ENCODE data around the gene FAM78A.

- no peak for TF ChIP-seq POLR2A (IDR thresholded peaks at IDR 0.05; ENCODE audit: low read length)
- TF ChIP-seq GATA1 (IDR thresholded peaks at IDR 0.05; ENCODE audit: low read depth, low read length), result no peak
Observed at GRCh38 chr9:131246618-131247017, 29.7 kb downstream of the FAM78A start.

Measured in erythroblast (primary cell).